IPS-18a (cell line): Measurements from ENCODE around the gene CYB5R4.
"Not testable (repeated sequence)": the region's sequence is repeated elsewhere in the genome, so short reads cannot be mapped to it uniquely, and the experiment has no call there.

ENCODE experiments used
- H3K27ac ChIP-seq: one replicate; pipeline ENCODE4 v1.5.1; 2013; ENCODE audit warnings: low read length
- H3K27me3 ChIP-seq: one replicate; pipeline ENCODE4 v1.6.1; 2013; ENCODE audit warnings: mild to moderate bottlenecking, low read length; ENCODE audit not compliant: control insufficient read depth, insufficient read depth
- H3K36me3 ChIP-seq: one replicate; pipeline ENCODE4 v1.6.1; 2013; ENCODE audit warnings: low read depth, low read length; ENCODE audit not compliant: control insufficient read depth
- H3K4me1 ChIP-seq: one replicate; pipeline ENCODE4 v1.6.1; 2013; ENCODE audit warnings: low read depth, low read length; ENCODE audit not compliant: control insufficient read depth
- H3K4me3 ChIP-seq: one replicate; pipeline ENCODE4 v1.5.1; 2013; ENCODE audit warnings: low read length
- H3K9ac ChIP-seq: one replicate; pipeline ENCODE4 v1.6.1; 2013; ENCODE audit warnings: mild to moderate bottlenecking, low read length, moderate library complexity
- H3K9me3 ChIP-seq: one replicate; pipeline ENCODE4 v1.6.1; 2013; ENCODE audit warnings: low read depth, low read length; ENCODE audit not compliant: control insufficient read depth

Gene CYB5R4

GRCh38 chr6:83917001-83917400, 57.5 kb downstream of the CYB5R4 start:
- H3K4me1 ChIP-seq = peaks cover 12% of the 10 kb centered on the region
- H3K9ac ChIP-seq = no peak overlapping the region
- no peak overlapping the region for H3K27ac ChIP-seq
- no peak overlapping the region for H3K4me3 ChIP-seq
- peaks cover 2% of the 10 kb centered on the region for H3K36me3 ChIP-seq
- H3K27me3 ChIP-seq = no peaks in the 10 kb centered on the region
- H3K9me3 ChIP-seq = no peaks in the 10 kb centered on the region

DNA sequence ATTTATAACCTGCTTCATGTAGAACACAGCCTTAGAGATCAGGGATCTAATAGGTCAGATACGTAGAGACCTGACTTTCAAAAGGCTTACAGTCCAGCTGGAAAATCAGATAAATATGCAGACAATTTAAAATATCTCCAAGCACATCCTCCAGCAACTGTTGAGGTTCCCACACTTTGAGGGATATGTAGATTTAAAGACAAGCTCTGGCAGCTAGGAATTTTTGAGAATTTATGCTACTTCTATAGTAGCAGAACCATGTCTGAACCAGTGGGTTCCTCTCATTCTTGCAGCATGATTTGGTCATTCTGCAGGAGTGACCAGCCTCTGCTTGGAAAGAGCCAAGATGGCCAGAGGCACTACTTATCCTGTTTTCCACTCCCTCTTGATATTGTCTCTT, 60.5 kb downstream of the CYB5R4 start:
- no peak overlapping the region for H3K9ac ChIP-seq
- H3K36me3 ChIP-seq = peaks cover 5% of the 10 kb centered on the region
- H3K4me1 ChIP-seq = no peaks in the 10 kb centered on the region
- H3K4me3 ChIP-seq = no peak overlapping the region
- no peaks in the 10 kb centered on the region for H3K27me3 ChIP-seq
- no peak overlapping the region for H3K27ac ChIP-seq
- H3K9me3 ChIP-seq = no peaks in the 10 kb centered on the region

- Histone ChIP-seq H3K9me3 (no peaks in the 10 kb centered on the region), H3K27me3 (no peaks in the 10 kb centered on the region), H3K36me3 (peaks cover 5% of the 10 kb centered on the region), H3K9ac (no peak overlapping the region), H3K4me3 (no peak overlapping the region), H3K4me1 (no peaks in the 10 kb centered on the region), H3K27ac (no peak overlapping the region)
These were observed 61.8 kb downstream of the CYB5R4 start for GRCh38 chr6:83921315-83921714.

GRCh38 chr6:83927470-83927869, 68.0 kb downstream of the CYB5R4 start:
- Histone ChIP-seq H3K4me3 (no peak overlapping the region), H3K4me1 (no peaks in the 10 kb centered on the region), H3K9ac (no peak overlapping the region), H3K27ac (no peak overlapping the region), H3K36me3 (no peaks in the 10 kb centered on the region), H3K9me3 (no peaks in the 10 kb centered on the region), H3K27me3 (no peaks in the 10 kb centered on the region)

DNA sequence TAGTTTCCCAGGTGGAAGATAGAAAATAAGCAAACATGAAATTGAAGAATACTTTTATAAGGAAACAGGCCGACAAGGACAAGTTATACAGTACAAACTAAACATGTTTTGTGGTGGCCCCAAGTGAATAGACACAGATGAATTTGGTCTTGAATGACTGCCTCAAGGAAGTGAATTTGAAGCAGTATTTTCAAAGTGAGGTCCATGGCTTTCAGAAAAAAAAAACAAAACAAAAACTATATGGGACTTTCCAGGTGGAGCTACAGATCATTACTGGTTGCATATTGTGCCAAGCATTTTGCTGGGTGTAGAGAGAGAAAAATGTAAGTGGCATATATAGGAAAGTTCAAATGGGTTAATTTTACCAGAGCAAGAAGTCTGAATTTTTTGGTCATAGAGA, 68.8 kb downstream of the CYB5R4 start:
- no peak overlapping the region for H3K9ac ChIP-seq
- no peaks in the 10 kb centered on the region for H3K36me3 ChIP-seq
- no peak overlapping the region for H3K27ac ChIP-seq
- H3K9me3 ChIP-seq = no peaks in the 10 kb centered on the region
- no peaks in the 10 kb centered on the region for H3K4me1 ChIP-seq
- H3K4me3 ChIP-seq = no peak overlapping the region
- no peaks in the 10 kb centered on the region for H3K27me3 ChIP-seq

DNA sequence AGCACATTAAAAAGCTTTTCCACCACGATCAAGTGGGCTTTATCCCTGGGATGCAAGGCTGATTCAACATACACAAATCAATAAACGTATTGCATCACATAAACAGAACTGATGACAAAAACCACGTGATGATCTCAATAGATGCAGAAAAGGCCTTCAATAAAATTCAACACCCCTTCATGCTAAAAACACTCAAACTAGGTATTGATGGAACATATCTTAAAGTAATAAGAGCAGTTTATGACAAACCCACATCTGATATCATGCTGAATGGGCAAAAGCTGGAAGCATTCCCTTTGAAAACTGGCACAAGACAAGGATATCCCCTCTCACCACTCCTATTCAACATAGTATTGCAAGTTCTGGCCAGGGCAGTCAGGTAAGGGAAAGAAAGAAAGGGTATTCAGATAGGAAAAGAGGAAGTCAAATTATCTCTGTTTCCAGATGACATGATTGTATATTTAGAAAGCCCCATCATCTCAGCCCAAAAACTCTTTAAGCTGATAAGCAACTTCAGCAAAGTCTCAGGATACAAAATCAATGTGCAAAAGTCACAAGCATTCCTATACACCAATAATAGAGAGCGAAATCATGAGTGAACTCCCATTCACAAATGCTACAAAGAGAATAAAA, 86.8 kb downstream of the CYB5R4 start:
- not testable (repeated sequence) for H3K27ac ChIP-seq, H3K9ac ChIP-seq, H3K36me3 ChIP-seq, H3K4me1 ChIP-seq, H3K27me3 ChIP-seq, H3K4me3 ChIP-seq, H3K9me3 ChIP-seq

DNA sequence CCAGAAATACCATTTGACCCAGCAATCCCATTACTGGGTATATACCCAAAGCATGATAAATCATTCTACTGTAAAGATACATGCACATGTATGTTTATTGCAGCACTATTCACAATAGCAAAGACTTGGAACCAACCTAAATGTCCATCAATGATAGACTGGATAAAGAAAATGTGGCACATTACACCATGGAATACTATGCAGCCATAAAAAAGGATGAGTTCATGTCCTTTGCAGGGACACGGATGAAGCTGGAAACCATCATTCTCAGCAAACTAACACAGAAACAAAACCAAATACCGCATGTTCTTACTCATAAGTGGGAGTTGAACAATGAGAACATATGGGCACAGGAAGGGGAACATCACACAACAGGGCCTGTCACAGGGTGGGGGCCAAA, 88.5 kb downstream of the CYB5R4 start:
- not testable (repeated sequence) for H3K9me3 ChIP-seq, H3K27me3 ChIP-seq, H3K27ac ChIP-seq, H3K36me3 ChIP-seq, H3K9ac ChIP-seq, H3K4me3 ChIP-seq
- H3K4me1 ChIP-seq = peaks cover 11% of the 10 kb centered on the region

GRCh38 chr6:83948851-83949250, 89.4 kb downstream of the CYB5R4 start:
- Histone ChIP-seq H3K27me3 (no peaks in the 10 kb centered on the region), H3K4me3 (no peak overlapping the region)

DNA sequence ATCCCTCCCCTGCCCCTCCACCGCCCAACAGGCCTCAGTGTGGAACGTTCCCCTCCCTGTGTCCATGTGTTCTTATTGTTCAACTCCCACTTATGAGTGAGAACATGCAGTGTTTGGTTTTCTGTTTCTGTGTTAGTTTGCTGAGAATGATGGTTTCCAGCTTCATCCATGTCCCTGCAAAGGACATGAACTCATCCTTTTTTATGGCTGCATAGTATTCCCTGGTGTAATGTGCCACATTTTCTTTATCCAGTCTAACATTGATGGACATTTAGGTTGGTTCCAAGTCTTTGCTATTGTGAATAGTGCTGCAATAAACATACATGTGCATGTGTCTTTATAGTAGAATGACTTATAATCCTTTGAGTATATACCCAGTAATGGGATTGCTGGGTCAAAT, 91.9 kb downstream of the CYB5R4 start:
- not testable (repeated sequence) for H3K9me3 ChIP-seq, H3K4me3 ChIP-seq, H3K36me3 ChIP-seq, H3K27me3 ChIP-seq, H3K9ac ChIP-seq, H3K27ac ChIP-seq
- peaks cover 27% of the 10 kb centered on the region for H3K4me1 ChIP-seq

More at GRCh38 chr6:83948851-83949250, 89.4 kb downstream of the CYB5R4 start:
- H3K9me3 ChIP-seq = no peaks in the 10 kb centered on the region
- H3K9ac ChIP-seq = no peak overlapping the region
- no peak overlapping the region for H3K27ac ChIP-seq
- H3K4me1 ChIP-seq = peaks cover 18% of the 10 kb centered on the region
- H3K36me3 ChIP-seq = no peaks in the 10 kb centered on the region

DNA sequence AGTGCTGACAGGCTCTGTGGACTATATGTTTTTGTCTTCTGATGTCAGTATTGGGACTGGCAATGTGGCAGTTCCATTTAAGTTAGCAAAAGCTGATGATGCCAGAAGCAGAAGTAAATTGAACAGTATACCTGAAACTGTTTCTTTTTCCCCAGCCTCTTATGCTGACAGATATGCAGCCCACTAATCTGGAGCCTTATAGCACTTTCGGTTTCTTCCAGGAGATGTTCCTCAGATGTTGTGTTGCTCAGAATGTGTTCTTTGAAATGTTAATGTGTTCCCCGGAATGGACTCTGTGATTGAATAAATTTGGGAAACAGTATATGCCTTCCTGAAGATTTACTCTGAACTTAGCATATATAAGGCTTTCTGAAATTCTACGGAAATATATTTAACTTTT, 93.3 kb downstream of the CYB5R4 start:
- H3K36me3 ChIP-seq = no peaks in the 10 kb centered on the region
- no peaks in the 10 kb centered on the region for H3K27me3 ChIP-seq
- H3K27ac ChIP-seq = no peak overlapping the region
- H3K9me3 ChIP-seq = no peaks in the 10 kb centered on the region
- no peak overlapping the region for H3K9ac ChIP-seq
- no peak overlapping the region for H3K4me3 ChIP-seq
- H3K4me1 ChIP-seq = peaks cover 28% of the 10 kb centered on the region

GRCh38 chr6:83954371-83954770, 94.9 kb downstream of the CYB5R4 start:
- Histone ChIP-seq H3K36me3 (no peaks in the 10 kb centered on the region), H3K27ac (no peak overlapping the region), H3K4me3 (no peak overlapping the region), H3K9me3 (no peaks in the 10 kb centered on the region), H3K4me1 (peaks cover 28% of the 10 kb centered on the region), H3K27me3 (no peaks in the 10 kb centered on the region), H3K9ac (no peak overlapping the region)

GRCh38 chr6:83958241-83958685, 98.8 kb downstream of the CYB5R4 start:
- Histone ChIP-seq H3K4me1 (peaks cover 15% of the 10 kb centered on the region), H3K4me3 (no peak overlapping the region), H3K9ac (no peak overlapping the region), H3K27ac (no peak overlapping the region), H3K27me3 (no peaks in the 10 kb centered on the region), H3K36me3 (no peaks in the 10 kb centered on the region), H3K9me3 (no peaks in the 10 kb centered on the region)
